ENCODE measurements around the gene USH1C.

DNA sequence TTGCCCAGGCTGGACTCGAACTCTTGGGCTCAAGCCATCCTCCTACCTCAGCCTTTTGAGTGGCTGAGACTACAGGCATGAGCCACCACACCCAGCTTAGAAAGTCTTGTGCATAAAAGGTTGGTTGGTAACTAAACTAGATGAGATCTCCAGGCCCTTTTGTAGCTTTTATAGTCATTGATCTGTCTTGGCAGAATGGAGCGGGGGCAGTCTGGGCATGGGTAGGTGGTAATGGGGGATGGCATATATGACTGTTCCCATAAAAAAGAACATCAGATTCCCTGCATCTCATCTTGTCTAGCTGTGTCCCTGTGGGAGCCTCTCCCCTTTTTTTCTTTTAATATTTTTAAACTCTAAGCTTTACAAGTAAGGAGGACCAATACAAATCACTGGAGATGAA, 97.7 kb downstream of the USH1C start:
- TF ChIP-seq, protein P1, sequence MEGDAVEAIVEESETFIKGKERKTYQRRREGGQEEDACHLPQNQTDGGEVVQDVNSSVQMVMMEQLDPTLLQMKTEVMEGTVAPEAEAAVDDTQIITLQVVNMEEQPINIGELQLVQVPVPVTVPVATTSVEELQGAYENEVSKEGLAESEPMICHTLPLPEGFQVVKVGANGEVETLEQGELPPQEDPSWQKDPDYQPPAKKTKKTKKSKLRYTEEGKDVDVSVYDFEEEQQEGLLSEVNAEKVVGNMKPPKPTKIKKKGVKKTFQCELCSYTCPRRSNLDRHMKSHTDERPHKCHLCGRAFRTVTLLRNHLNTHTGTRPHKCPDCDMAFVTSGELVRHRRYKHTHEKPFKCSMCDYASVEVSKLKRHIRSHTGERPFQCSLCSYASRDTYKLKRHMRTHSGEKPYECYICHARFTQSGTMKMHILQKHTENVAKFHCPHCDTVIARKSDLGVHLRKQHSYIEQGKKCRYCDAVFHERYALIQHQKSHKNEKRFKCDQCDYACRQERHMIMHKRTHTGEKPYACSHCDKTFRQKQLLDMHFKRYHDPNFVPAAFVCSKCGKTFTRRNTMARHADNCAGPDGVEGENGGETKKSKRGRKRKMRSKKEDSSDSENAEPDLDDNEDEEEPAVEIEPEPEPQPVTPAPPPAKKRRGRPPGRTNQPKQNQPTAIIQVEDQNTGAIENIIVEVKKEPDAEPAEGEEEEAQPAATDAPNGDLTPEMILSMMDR (IDR thresholded peaks at IDR 0.05), result no peak
- no peak for TF ChIP-seq POLR2A (IDR thresholded peaks at IDR 0.05)

Measured in body of pancreas (tissue), 4 donors.